ENCODE data around the gene KIRREL1. TPM values are rescaled to one million over a fixed set of nuclear protein-coding genes. Genes with fewer than 3 reads are reported as not detected.

The KIRREL1 gene
- polyA plus RNA-seq, 1 donor (not counting 4 experiments of a cell fraction or from before 2014, with no cell fraction given): 19.7 TPM

- H3K9ac ChIP-seq (ENCODE audit: control insufficient read depth, extremely low read depth, insufficient read depth, low read length): no peak overlapping the region
These were observed 105.7 kb downstream of the KIRREL1 start for GRCh38 chr1:158099185-158099584.

GRCh38 chr1:158100498-158100897 lies 107.1 kb downstream of the KIRREL1 start:
- H3K9ac ChIP-seq (ENCODE audit: control insufficient read depth, extremely low read depth, insufficient read depth, low read length): no peak overlapping the region
- no peaks in the 10 kb centered on the region for H3K9me1 ChIP-seq (ENCODE audit: control insufficient read depth, extremely low read depth, insufficient read depth, low read length)
- no peaks in the 10 kb centered on the region for H3K27me3 ChIP-seq (ENCODE audit: control insufficient read depth, extremely low read depth, insufficient read depth, low read length)
- no peaks in the 10 kb centered on the region for H4K20me1 ChIP-seq (ENCODE audit: control insufficient read depth, extremely low read depth, insufficient read depth, low read length)
- FAIRE-seq (no peak), DNase-seq (ENCODE audit: low read depth, low spot score) (no peak)
- H3K27ac ChIP-seq (ENCODE audit: control insufficient read depth, insufficient read depth, low read length): no peak overlapping the region
- no peaks in the 10 kb centered on the region for H3K9me3 ChIP-seq (ENCODE audit: control insufficient read depth, low read depth, low read length)
- TF ChIP-seq EZH2 (IDR thresholded peaks at IDR 0.05; ENCODE audit: low read length) (no peak), CTCF (optimal IDR thresholded peaks at IDR 0.05 in 1 of 3, IDR thresholded peaks at IDR 0.05 in 1 of 3, conservative IDR thresholded peaks at IDR 0.05 in 1 of 3; ENCODE audit: extremely low read depth in 1 of 3, insufficient read depth in 2 of 3, low read length in 3 of 3) (no peak)
- no peak overlapping the region for H3K4me3 ChIP-seq (ENCODE audit: control insufficient read depth in 2 of 3, extremely low read depth in 1 of 3, insufficient read depth in 2 of 3, low read depth in 1 of 3, low read length in 3 of 3)
- dilution Hi-C loops (cut with MboI; ENCODE audit: extremely low pct_ligation_motif_present, low sequenced_read_pairs): loop anchor here (25.0 kb wide), 1 partner anchor 138 kb away; no protein-coding TSS in a partner anchor
- peaks cover 16% of the 10 kb centered on the region for H3K4me1 ChIP-seq (ENCODE audit: control insufficient read depth, extremely low read depth, insufficient read depth, low read length)
- H3K79me2 ChIP-seq (ENCODE audit: control insufficient read depth, insufficient read depth, low read length): no peaks in the 10 kb centered on the region
- peaks cover 5 to 10% of the 10 kb centered on the region in 2 experiments for H3K36me3 ChIP-seq (ENCODE audit: control insufficient read depth in 2 of 2, extremely low read depth in 1 of 2, insufficient read depth in 2 of 2, low read length in 2 of 2)
- H2AFZ ChIP-seq (ENCODE audit: control insufficient read depth, low read length): no peak overlapping the region
- H3K4me2 ChIP-seq (ENCODE audit: control insufficient read depth, extremely low read depth, insufficient read depth, low read depth, low read length): no peak overlapping the region

More at GRCh38 chr1:158099185-158099584, 105.7 kb downstream of the KIRREL1 start:
- no peaks in the 10 kb centered on the region for H3K27me3 ChIP-seq (ENCODE audit: control insufficient read depth, extremely low read depth, insufficient read depth, low read length)
- peaks cover 16% of the 10 kb centered on the region for H3K4me1 ChIP-seq (ENCODE audit: control insufficient read depth, extremely low read depth, insufficient read depth, low read length)
- FAIRE-seq (no peak), DNase-seq (ENCODE audit: low read depth, low spot score) (no peak)
- H3K4me2 ChIP-seq (ENCODE audit: control insufficient read depth, extremely low read depth, insufficient read depth, low read depth, low read length): no peak overlapping the region
- H2AFZ ChIP-seq (ENCODE audit: control insufficient read depth, low read length): no peak overlapping the region
- no peak for TF ChIP-seq EZH2 (IDR thresholded peaks at IDR 0.05; ENCODE audit: low read length)
- TF ChIP-seq CTCF (optimal IDR thresholded peaks at IDR 0.05 in 1 of 3, IDR thresholded peaks at IDR 0.05 in 1 of 3, conservative IDR thresholded peaks at IDR 0.05 in 1 of 3; ENCODE audit: extremely low read depth in 1 of 3, insufficient read depth in 2 of 3, low read length in 3 of 3): no peak
- no peak overlapping the region for H3K4me3 ChIP-seq (ENCODE audit: control insufficient read depth in 2 of 3, extremely low read depth in 1 of 3, insufficient read depth in 2 of 3, low read depth in 1 of 3, low read length in 3 of 3)
- H4K20me1 ChIP-seq (ENCODE audit: control insufficient read depth, extremely low read depth, insufficient read depth, low read length): no peaks in the 10 kb centered on the region
- no peaks in the 10 kb centered on the region for H3K9me1 ChIP-seq (ENCODE audit: control insufficient read depth, extremely low read depth, insufficient read depth, low read length)
- no peaks in the 10 kb centered on the region for H3K79me2 ChIP-seq (ENCODE audit: control insufficient read depth, insufficient read depth, low read length)
- H3K36me3 ChIP-seq (ENCODE audit: control insufficient read depth in 2 of 2, extremely low read depth in 1 of 2, insufficient read depth in 2 of 2, low read length in 2 of 2): peaks cover 9 to 17% of the 10 kb centered on the region in 2 experiments
- dilution Hi-C loops (cut with MboI; ENCODE audit: extremely low pct_ligation_motif_present, low sequenced_read_pairs): no loop called here
- H3K27ac ChIP-seq (ENCODE audit: control insufficient read depth, insufficient read depth, low read length): no peak overlapping the region
- no peaks in the 10 kb centered on the region for H3K9me3 ChIP-seq (ENCODE audit: control insufficient read depth, low read depth, low read length)

Measured in keratinocyte (primary cell).